HepG2 (cell line): ENCODE results near the gene MBTPS1. TPM values are rescaled to one million over a fixed set of nuclear protein-coding genes. Genes with fewer than 3 reads are reported as not detected.

Experiments used
- ATAC-seq: fragments of 200-7000 bp; cut with Tn5 transposase; 3 replicates; pipeline ENCODE4 v1.9.1; 2020; ENCODE audit warnings: mild to moderate bottlenecking, moderate library complexity
- BruUV-seq: library from RNA; stranded (reverse); fragments of 400-500 nt; replicated peaks from 2 replicates; lab custom pipeline; 2021; lab: Mats Ljungman, UMichigan
- CTCF ChIA-PET: fragments of 300-600 bp; formaldehyde crosslinking; extraction: SDS; loops from one replicate; lab custom pipeline; 2021; ENCODE audit warnings: low total read pairs, inconsistent platforms, low intra/inter-chr PET ratio; lab: Yijun Ruan, JAX
- POLR2A ChIA-PET: fragments of 350-600 bp; sonication (Branson Sonifier 250); formaldehyde crosslinking; loops from one replicate; lab custom pipeline; 2020; ENCODE audit warnings: antibody characterized with exemption, inconsistent platforms; lab: Yijun Ruan, JAX
- DNase-seq: peaks from one replicate; pipeline ENCODE4 v3.0.0-alpha.2; 2015; ENCODE audit warnings: low spot score
- FAIRE-seq: peaks from 3 replicates; lab custom pipeline; 2011; peaks lifted over from hg19 to GRCh38; lab: Jason Lieb, UNC
- H2AFZ ChIP-seq: one replicate; pipeline ENCODE4 v1.6.1; 2011; ENCODE audit warnings: low read length, inconsistent platforms
- H3K27ac ChIP-seq: fragments of 300-600 bp; 3 replicates; pipeline ENCODE4 v1.8.0; 2011; ENCODE audit warnings: mixed run types, mild to moderate bottlenecking, mixed read lengths, low read length, inconsistent platforms; ENCODE audit not compliant: insufficient read depth; ENCODE audit errors: extremely low read length
- H3K27me3 ChIP-seq, 2 experiments: fragments of 200-600 bp in 1 of 2; 2 replicates in 1 of 2; 3 replicates in 1 of 2; pipeline versions ENCODE4 v1.6.0 to v1.8.0; 2011; ENCODE audit warnings: low read length in 2 of 2, mild to moderate bottlenecking in 2 of 2, moderate library complexity in 2 of 2, inconsistent platforms in 1 of 2; ENCODE audit not compliant: insufficient read depth in 2 of 2, control insufficient read depth in 1 of 2
- H3K36me3 ChIP-seq, 2 experiments: fragments of 200-600 bp in 1 of 2; replicated peaks in 1 of 2; 2 replicates in 1 of 2; 3 replicates in 1 of 2; pipeline versions ENCODE4 v1.5.1 to v1.8.0; 2011; ENCODE audit warnings: low read length in 2 of 2, inconsistent platforms in 1 of 2; ENCODE audit not compliant: insufficient read depth in 2 of 2, control insufficient read depth in 1 of 2
- H3K4me1 ChIP-seq: 2 replicates; pipeline ENCODE4 v1.5.1; 2012; ENCODE audit warnings: low read length, inconsistent platforms; ENCODE audit not compliant: insufficient read depth
- H3K4me2 ChIP-seq: 2 replicates; pipeline ENCODE4 v1.6.0; 2011; ENCODE audit warnings: low read depth, low read length, inconsistent platforms
- H3K4me3 ChIP-seq, 3 experiments: fragments of 200-600 bp in 1 of 3; sonication (generic), shearing (Covaris generic) in 1 of 3; replicated peaks in 1 of 3; 2 replicates each; pipeline ENCODE4 v1.5.1; 2011 to 2016; ENCODE audit warnings: low read length in 3 of 3, inconsistent platforms in 2 of 3, low read depth in 2 of 3, mild to moderate bottlenecking in 2 of 3, control low read depth in 1 of 3, mixed read lengths in 1 of 3; ENCODE audit not compliant: insufficient read depth in 1 of 3
- H3K79me2 ChIP-seq: one replicate; pipeline ENCODE4 v1.6.1; 2011; ENCODE audit warnings: low read length, inconsistent platforms; ENCODE audit not compliant: insufficient read depth
- H3K9ac ChIP-seq: 2 replicates; pipeline ENCODE4 v1.6.0; 2011; ENCODE audit warnings: mild to moderate bottlenecking, low read depth, low read length, inconsistent platforms; ENCODE audit not compliant: insufficient read depth
- H3K9me3 ChIP-seq: 2 replicates; pipeline ENCODE4 v1.5.1; 2012; ENCODE audit warnings: mild to moderate bottlenecking, low read length
- H4K20me1 ChIP-seq: 2 replicates; pipeline ENCODE4 v1.6.0; 2011; ENCODE audit warnings: inconsistent platforms, mild to moderate bottlenecking, low read length, moderate library complexity; ENCODE audit not compliant: insufficient read depth
- CEBPZ ChIP-seq: IDR thresholded peaks from 2 replicates; pipeline ENCODE4 v1.6.1; 2012; ENCODE audit warnings: low read length, improper control_type of control experiment
- MAFG ChIP-seq: sonication (generic); formaldehyde crosslinking; IDR thresholded peaks from 2 replicates; pipeline ENCODE4 v1.5.1; 2020; ENCODE audit warnings: mild to moderate bottlenecking, missing genetic modification reagents
- ZNF460 ChIP-seq: sonication (generic); formaldehyde crosslinking; IDR thresholded peaks from 2 replicates; pipeline ENCODE4 v1.5.1; 2020; ENCODE audit warnings: missing genetic modification reagents, mild to moderate bottlenecking, borderline replicate concordance
- ZNF572 ChIP-seq: sonication (generic); formaldehyde crosslinking; IDR thresholded peaks from 2 replicates; pipeline ENCODE4 v1.5.1; 2020; ENCODE audit warnings: mild to moderate bottlenecking, missing genetic modification reagents
- ZNF589 ChIP-seq: sonication (generic); formaldehyde crosslinking; conservative IDR thresholded peaks from 2 replicates; pipeline ENCODE4 v1.8.0; 2022; ENCODE audit warnings: mild to moderate bottlenecking, moderate library complexity, missing genetic modification reagents
- ZUFSP ChIP-seq: sonication (generic); formaldehyde crosslinking; IDR thresholded peaks from 2 replicates; pipeline ENCODE4 v1.9.0; 2021; ENCODE audit warnings: missing genetic modification reagents, mild to moderate bottlenecking, borderline replicate concordance
- WGBS: methylation state at CpG from one replicate; pipeline ENCODE4 v1.1.6; 2017; ENCODE audit warnings: low lambda C conversion rate; 5-methylcytosine and 5-hydroxymethylcytosine counted together
- in situ Hi-C: cut with HindIII; loops from 2 replicates; pipeline ENCODE4 v1.10.0; 2017; ENCODE audit warnings: low pct_unique_long_range_greater_than_20kb; ENCODE audit not compliant: extremely low pct_ligation_motif_present
- intact Hi-C: fragments of 100-400 bp; cut with micrococcal nuclease; formaldehyde crosslinking; loops from one replicate; pipeline ENCODE4 v1.10.0; 2022; ENCODE audit not compliant: unreplicated experiment
- polyA plus RNA-seq, 8 experiments: library from polyadenylated mRNA; depleted of rRNA in 3 of 8; stranded (reverse) in 7 of 8; unstranded in 1 of 8; fragments of >200 nt; fragmentation: Illumina TruSeq in 4 of 8; extraction: Trizol in 4 of 8; gene quantifications; 2 replicates each; pipeline versions ENCODE4 v1.2.1 to v1.2.3, GENCODE V29; 2011 to 2016; ENCODE audit warnings: low read depth in 4 of 8, missing spikeins in 1 of 8, mixed read lengths in 1 of 8; ENCODE audit not compliant: insufficient read depth in 1 of 8
- total RNA-seq, 5 experiments: library from RNA; depleted of rRNA; stranded (reverse); fragments of >200 nt; fragmentation: Illumina TruSeq; extraction: Trizol; gene quantifications; 2 replicates each; pipeline ENCODE4 v1.2.3, GENCODE V29; 2016; ENCODE audit warnings: low read depth in 1 of 5
- TF ChIP-seq, protein P1 (sequence below): sonication (generic); formaldehyde crosslinking; IDR thresholded peaks from 2 replicates; pipeline ENCODE4 v1.8.0; 2022; ENCODE audit warnings: mild to moderate bottlenecking, missing genetic modification reagents

Gene MBTPS1
- total and polyA plus RNA-seq, 2 of the 13 experiments (the other 11 are each of a cell fraction or from before 2014, with no cell fraction given), result 56.7 to 91.3 TPM

- Histone ChIP-seq H2AFZ (no peak overlapping the region), H4K20me1 (no peaks in the 10 kb centered on the region), H3K79me2 (no peaks in the 10 kb centered on the region), H3K27ac (no peak overlapping the region), H3K4me1 (peaks cover 48% of the 10 kb centered on the region), H3K4me3 (no peak overlapping the region), H3K9ac (no peak overlapping the region), H3K27me3 (peaks cover 3 to 26% of the 10 kb centered on the region in 2 experiments; a peak in 4 of 5 replicates), H3K36me3 (no peaks in the 10 kb centered on the region), H3K9me3 (peaks cover 4% of the 10 kb centered on the region), H3K4me2 (no peak overlapping the region)
- ChIA-PET POLR2A (no interaction called here), CTCF (no interaction called here)
- FAIRE-seq, result no peak
- WGBS, result 80% methylated on average over 10 of the region's 10 CpGs
- intact Hi-C loops (no loop called here), in situ Hi-C loops (no loop called here)
- TF ChIP-seq ZUFSP (no peak), ZNF589 (CRISPR knock-in tag) (no peak), MAFG (CRISPR knock-in tag) (no peak), ZNF572 (CRISPR knock-in tag) (no peak), CEBPZ (no peak), ZNF460 (CRISPR knock-in tag) (no peak)
- TF ChIP-seq, protein P1, sequence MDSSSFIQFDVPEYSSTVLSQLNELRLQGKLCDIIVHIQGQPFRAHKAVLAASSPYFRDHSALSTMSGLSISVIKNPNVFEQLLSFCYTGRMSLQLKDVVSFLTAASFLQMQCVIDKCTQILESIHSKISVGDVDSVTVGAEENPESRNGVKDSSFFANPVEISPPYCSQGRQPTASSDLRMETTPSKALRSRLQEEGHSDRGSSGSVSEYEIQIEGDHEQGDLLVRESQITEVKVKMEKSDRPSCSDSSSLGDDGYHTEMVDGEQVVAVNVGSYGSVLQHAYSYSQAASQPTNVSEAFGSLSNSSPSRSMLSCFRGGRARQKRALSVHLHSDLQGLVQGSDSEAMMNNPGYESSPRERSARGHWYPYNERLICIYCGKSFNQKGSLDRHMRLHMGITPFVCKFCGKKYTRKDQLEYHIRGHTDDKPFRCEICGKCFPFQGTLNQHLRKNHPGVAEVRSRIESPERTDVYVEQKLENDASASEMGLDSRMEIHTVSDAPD (CRISPR knock-in tag), result no peak
- ATAC-seq, result no peak
- no TSS peak for BruUV-seq
- DNase-seq, result no peak
Observed at GRCh38 chr16:84026606-84027005, 90.1 kb downstream of the MBTPS1 start.
